Gastrocnemius medialis (tissue), 4 donors: ENCODE measurements around the gene NR2C2. TPM values are rescaled to one million over a fixed set of nuclear protein-coding genes. Genes with fewer than 3 reads are reported as not detected.

Experiments
- ATAC-seq, 2 donors: fragments of 150-250 bp; one replicate each; pipeline ENCODE4 v1.9.1; 2016
- DNase-seq, 2 donors: peaks; one replicate each; pipeline ENCODE4 v3.0.0-alpha.2; 2019
- H3K27ac ChIP-seq, 4 donors: fragments of 200-600 bp; sonication (generic); 1 replicate in 1 of 4; 2 replicates in 3 of 4; pipeline ENCODE4 v1.5.1; 2016 to 2018; ENCODE audit warnings: mild to moderate bottlenecking in 2 of 4, moderate library complexity in 1 of 4
- H3K27me3 ChIP-seq, 3 donors: fragments of 200-600 bp; sonication (generic) in 2 of 3; 1 replicate in 1 of 3; 2 replicates in 2 of 3; pipeline versions ENCODE4 v1.5.1 to v1.6.0; 2016 to 2019; ENCODE audit warnings: mild to moderate bottlenecking in 1 of 3, moderate library complexity in 1 of 3
- H3K36me3 ChIP-seq, 2 donors: fragments of 200-600 bp; sonication (generic) in 1 of 2; one replicate each; pipeline ENCODE4 v1.5.1; 2017 to 2018
- H3K4me1 ChIP-seq, 2 donors: fragments of 200-600 bp; sonication (generic) in 1 of 2; one replicate each; pipeline ENCODE4 v1.5.1; 2016 to 2017; ENCODE audit warnings: mild to moderate bottlenecking in 2 of 2
- H3K4me3 ChIP-seq, 4 donors: fragments of 200-600 bp; sonication (generic) in 3 of 4; 1 replicate in 1 of 4; 2 replicates in 3 of 4; pipeline ENCODE4 v1.5.1; 2016 to 2019; ENCODE audit warnings: mild to moderate bottlenecking in 2 of 4
- H3K9me3 ChIP-seq, 3 donors: fragments of 200-600 bp; sonication (generic) in 2 of 3; 1 replicate in 1 of 3; 2 replicates in 2 of 3; pipeline ENCODE4 v1.5.1; 2016 to 2019
- CTCF ChIP-seq, 5 experiments: fragments of 450-650 bp in 3 of 5; fragments of 200-600 bp in 2 of 5; sonication (generic) in 2 of 5; IDR thresholded peaks in 4 of 5; conservative IDR thresholded peaks in 1 of 5; 1 replicate in 4 of 5; 2 replicates in 1 of 5; pipeline ENCODE4 v1.5.1; 2016 to 2019; ENCODE audit warnings: antibody characterized with exemption in 5 of 5, mild to moderate bottlenecking in 3 of 5, moderate library complexity in 3 of 5
- POLR2A ChIP-seq, 2 donors: fragments of 450-650 bp; IDR thresholded peaks; one replicate each; pipeline ENCODE4 v1.6.1; 2017; ENCODE audit warnings: antibody characterized with exemption in 2 of 2, mild to moderate bottlenecking in 2 of 2, moderate library complexity in 2 of 2
- in situ Hi-C, 4 donors: fragments of 200-750 bp; cut with MboI; loops; one replicate each; pipeline versions ENCODE4 v1.15.0 to v1.8.0; 2017; ENCODE audit warnings: low sequenced_read_pairs in 4 of 4
- intact Hi-C: fragments of 100-400 bp; cut with DNase I; formaldehyde crosslinking; loops from one replicate; pipeline ENCODE4 v1.15.1; 2023; ENCODE audit warnings: low total_unique reads
- total RNA-seq, 4 donors: library from RNA; depleted of rRNA; stranded (reverse); fragments of >200 nt; gene quantifications; one replicate each; pipeline versions ENCODE4 v1.1.0 to v1.2.3, GENCODE V29; 2016

NR2C2 gene
- total RNA-seq, 4 donors from 2014 or later, result 26.0 to 45.5 (median 33.2) TPM

- peaks cover 29 to 30% of the 10 kb centered on the region in 2 donors for H3K4me1 ChIP-seq
- no peak for ATAC-seq
- H3K9me3 ChIP-seq, result no peaks in the 10 kb centered on the region
- H3K27me3 ChIP-seq, result no peaks in the 10 kb centered on the region
- TF ChIP-seq CTCF (IDR thresholded peaks at IDR 0.05 in 4 of 5, conservative IDR thresholded peaks at IDR 0.05 in 1 of 5) (no peak), POLR2A (IDR thresholded peaks at IDR 0.05) (no peak)
- H3K27ac ChIP-seq, result no peak overlapping the region
- intact Hi-C loops (no loop called here), in situ Hi-C loops (no loop called here)
- no peak overlapping the region for H3K4me3 ChIP-seq
- H3K36me3 ChIP-seq, result peaks cover 0 to 7% of the 10 kb centered on the region in 2 donors
- no peak for DNase-seq
These were observed 10.5 kb downstream of the NR2C2 start for GRCh38 chr3:14957925-14958324.

GRCh38 chr3:14959359-14959943 is 12.1 kb downstream of the NR2C2 start:
- no peak for TF ChIP-seq POLR2A (IDR thresholded peaks at IDR 0.05)
- Histone ChIP-seq H3K9me3 (no peaks in the 10 kb centered on the region), H3K27ac (no peak overlapping the region), H3K4me3 (no peak overlapping the region), H3K27me3 (no peaks in the 10 kb centered on the region), H3K4me1 (peaks cover 29 to 30% of the 10 kb centered on the region in 2 donors), H3K36me3 (peaks cover 0 to 7% of the 10 kb centered on the region in 2 donors)
- no peak for ATAC-seq
- intact Hi-C loops, result no loop called here
- DNase-seq, result no peak
- in situ Hi-C loops, result no loop called here

- DNase-seq (no peak), ATAC-seq (no peak)
- TF ChIP-seq POLR2A (IDR thresholded peaks at IDR 0.05), result no peak
- TF ChIP-seq CTCF (IDR thresholded peaks at IDR 0.05 in 4 of 5, conservative IDR thresholded peaks at IDR 0.05 in 1 of 5), result no peak
- Histone ChIP-seq H3K36me3 (peaks cover 0 to 7% of the 10 kb centered on the region in 2 donors), H3K9me3 (no peaks in the 10 kb centered on the region), H3K4me3 (no peak overlapping the region), H3K4me1 (peaks cover 5 to 6% of the 10 kb centered on the region in 2 donors), H3K27me3 (no peaks in the 10 kb centered on the region), H3K27ac (no peak overlapping the region)
- in situ Hi-C loops, result no loop called here
- intact Hi-C loops, result no loop called here
These were observed 15.4 kb downstream of the NR2C2 start for GRCh38 chr3:14962762-14963161.

GRCh38 chr3:14967285-14967684 is 19.9 kb downstream of the NR2C2 start:
- no peak for DNase-seq
- no peaks in the 10 kb centered on the region for H3K9me3 ChIP-seq
- in situ Hi-C loops, result no loop called here
- intact Hi-C loops, result no loop called here
- TF ChIP-seq CTCF (IDR thresholded peaks at IDR 0.05 in 4 of 5, conservative IDR thresholded peaks at IDR 0.05 in 1 of 5), result no peak
- TF ChIP-seq POLR2A (IDR thresholded peaks at IDR 0.05), result no peak
- no peak overlapping the region for H3K4me3 ChIP-seq
- H3K36me3 ChIP-seq, result peaks cover 0 to 2% of the 10 kb centered on the region in 2 donors
- H3K27me3 ChIP-seq, result no peaks in the 10 kb centered on the region
- no peak overlapping the region for H3K27ac ChIP-seq
- ATAC-seq, result no peak
- H3K4me1 ChIP-seq, result no peaks in the 10 kb centered on the region

- Histone ChIP-seq H3K9me3 (no peaks in the 10 kb centered on the region), H3K27ac (no peak overlapping the region), H3K36me3 (peaks cover 0 to 6% of the 10 kb centered on the region in 2 donors), H3K4me1 (no peaks in the 10 kb centered on the region), H3K4me3 (no peak overlapping the region), H3K27me3 (no peaks in the 10 kb centered on the region)
- TF ChIP-seq CTCF (IDR thresholded peaks at IDR 0.05 in 4 of 5, conservative IDR thresholded peaks at IDR 0.05 in 1 of 5), result no peak
- no peak for TF ChIP-seq POLR2A (IDR thresholded peaks at IDR 0.05)
- DNase-seq (no peak), ATAC-seq (no peak)
- in situ Hi-C loops (no loop called here), intact Hi-C loops (loop anchor here (1.0 kb wide), 1 partner anchor 36 kb away; no protein-coding TSS in a partner anchor)
These were observed 22.3 kb downstream of the NR2C2 start for GRCh38 chr3:14969671-14970070.
